GM13976 (cell line): ENCODE data around the gene FOXD1.

ENCODE experiments used
- DNase-seq: peaks from one replicate; pipeline ENCODE4 v3.0.0; 2012; ENCODE audit warnings: low spot score
- CTCF ChIP-seq: IDR thresholded peaks from 2 replicates; pipeline ENCODE4 v1.5.1; 2012; ENCODE audit warnings: borderline replicate concordance, mild to moderate bottlenecking; ENCODE audit not compliant: insufficient read depth; ENCODE audit errors: extremely low read depth, missing control alignments, control extremely low read depth
- in situ Hi-C: fragments of 300-500 bp; cut with MboI; formaldehyde crosslinking; loops from one replicate; pipeline ENCODE4 v1.12.0; 2022; ENCODE audit warnings: low sequenced_read_pairs, mixed read lengths, inconsistent platforms; ENCODE audit not compliant: unreplicated experiment

Gene FOXD1

GRCh38 chr5:73405691-73406090 is 42.9 kb downstream of the FOXD1 start:
- in situ Hi-C loops = no loop called here
- TF ChIP-seq CTCF = no peak
- no peak for DNase-seq

GRCh38 chr5:73399775-73400174 is 48.8 kb downstream of the FOXD1 start:
- DNase-seq = no peak
- in situ Hi-C loops = no loop called here
- TF ChIP-seq CTCF = no peak
